ENCODE measurements around the gene HCFC1R1.
A peak's percentile ranks its signal among the peaks of the same experiment; 100 is the strongest.

The HCFC1R1 gene

DNA sequence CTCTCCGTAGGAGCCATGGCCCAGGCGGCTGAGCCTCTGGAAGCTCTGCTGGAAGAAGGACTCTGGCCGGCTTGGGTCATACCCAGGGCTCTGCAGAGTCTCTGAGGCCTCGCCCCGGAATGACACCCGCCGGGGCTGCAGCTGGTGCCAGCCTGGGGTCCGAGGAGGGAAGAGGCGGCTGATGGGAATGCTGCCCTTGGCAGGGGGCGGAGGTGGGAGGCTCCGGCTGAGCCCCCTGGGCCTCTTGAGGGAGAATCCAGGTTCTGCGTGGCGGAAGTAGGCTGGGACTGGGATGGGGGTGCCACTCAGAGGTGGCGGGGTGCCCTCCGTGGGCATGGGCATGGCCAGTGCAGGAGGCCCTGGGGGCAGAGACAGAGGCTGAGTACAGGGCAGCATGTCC, 47.1 kb downstream of the HCFC1R1 start:
- peak overlapping the region; percentile 80 for H3K27ac ChIP-seq
- TF ChIP-seq CTCF (conservative IDR thresholded peaks at IDR 0.05), result no peak

- H3K27ac ChIP-seq, result peak overlapping the region; percentile 80
- no peak for TF ChIP-seq CTCF (conservative IDR thresholded peaks at IDR 0.05)
These were observed 47.5 kb downstream of the HCFC1R1 start for GRCh38 chr16:2976201-2976600.

- no peak for TF ChIP-seq CTCF (conservative IDR thresholded peaks at IDR 0.05)
- no peak overlapping the region for H3K27ac ChIP-seq
These were observed 48.5 kb downstream of the HCFC1R1 start for GRCh38 chr16:2975161-2975795.

GRCh38 chr16:2974319-2975056, 49.3 kb downstream of the HCFC1R1 start:
- peak overlapping the region; percentile 76 for H3K27ac ChIP-seq
- no peak for TF ChIP-seq CTCF (conservative IDR thresholded peaks at IDR 0.05)

DNA sequence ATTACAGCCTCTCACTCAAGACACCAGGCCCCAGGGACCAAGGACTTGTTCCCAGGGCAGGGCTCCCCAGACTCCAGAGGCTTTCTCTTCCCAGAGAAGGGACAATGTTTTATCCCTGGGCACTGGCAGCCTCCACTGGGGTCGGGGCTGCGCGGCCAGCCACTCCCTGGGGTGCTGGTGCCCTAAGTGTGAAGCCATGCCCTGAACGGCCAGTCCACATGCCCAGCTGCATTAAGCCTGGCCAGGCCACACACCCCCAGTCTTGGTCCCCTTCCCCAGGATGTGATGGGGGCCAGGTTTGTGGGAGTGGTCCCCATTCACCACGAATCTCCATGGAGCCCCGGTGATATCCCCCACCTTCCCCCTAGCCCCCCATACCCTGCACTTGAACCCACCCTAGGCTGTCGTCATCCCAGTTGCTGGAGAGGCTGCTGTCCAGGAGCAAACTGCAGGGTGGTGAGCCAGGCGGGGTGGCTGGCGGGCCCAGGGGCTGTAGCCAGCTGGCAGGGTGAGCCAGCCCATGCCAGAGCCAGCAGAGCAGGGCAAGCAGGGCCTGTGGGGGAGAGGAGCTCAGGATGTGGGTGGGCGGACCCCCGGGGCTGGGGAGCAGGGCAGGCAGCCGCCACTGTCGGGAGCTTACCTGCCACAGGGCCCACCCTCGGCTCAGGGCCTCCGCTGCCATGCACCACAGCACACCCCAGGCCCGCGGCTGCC, 50.0 kb downstream of the HCFC1R1 start:
- TF ChIP-seq CTCF (conservative IDR thresholded peaks at IDR 0.05), result no peak
- H3K27ac ChIP-seq, result peak overlapping the region; percentile 76

DNA sequence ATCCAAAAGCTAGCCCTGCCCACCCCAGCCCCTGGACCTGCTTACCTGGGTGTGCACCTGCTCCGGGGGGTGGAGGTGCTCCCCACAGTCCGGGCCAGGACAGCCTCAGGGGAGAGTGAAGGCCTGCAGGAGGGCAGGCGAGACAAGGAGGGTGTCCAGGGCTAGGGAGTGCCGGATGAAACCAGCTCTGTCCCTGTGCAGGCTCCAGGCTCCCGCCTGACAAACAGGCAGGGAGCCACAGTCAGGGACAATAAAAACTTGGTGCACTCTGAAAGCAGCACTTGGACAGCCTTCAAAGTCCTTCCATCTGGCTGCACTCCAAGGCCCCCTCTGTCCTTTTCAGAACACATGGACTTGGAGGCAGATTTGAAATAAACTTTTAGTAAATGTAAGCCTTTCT, 50.6 kb downstream of the HCFC1R1 start:
- peak overlapping the region; percentile 76 for H3K27ac ChIP-seq
- no peak for TF ChIP-seq CTCF (conservative IDR thresholded peaks at IDR 0.05)

Data from VCaP (cell line).